IMR-90 (cell line): ENCODE data around the gene ALK. TPM values are rescaled to one million over a fixed set of nuclear protein-coding genes. Genes with fewer than 3 reads are reported as not detected.

Experiments used
- ATAC-seq: fragments of 200-7000 bp; cut with Tn5 transposase; 2 replicates; pipeline ENCODE4 v1.9.1; 2020; ENCODE audit warnings: low read depth, mild to moderate bottlenecking, moderate library complexity
- BruUV-seq: library from RNA; stranded (reverse); fragments of 400-500 nt; replicated peaks from 2 replicates; lab custom pipeline; 2021; lab: Mats Ljungman, UMichigan
- CTCF ChIA-PET: fragments of 300-600 bp; formaldehyde crosslinking; extraction: SDS; loops from one replicate; lab custom pipeline; 2021; ENCODE audit warnings: antibody characterized with exemption; lab: Yijun Ruan, JAX
- POLR2A ChIA-PET: fragments of 300-600 bp; sonication (Branson Sonifier 250); formaldehyde crosslinking; loops from one replicate; lab custom pipeline; 2022; ENCODE audit warnings: antibody characterized with exemption; ENCODE audit not compliant: unreplicated experiment; lab: Charles Lee
- DNase-seq: peaks from one replicate; pipeline ENCODE4 v3.0.0; 2013
- H2AFZ ChIP-seq: replicated peaks from 2 replicates; pipeline ENCODE3; 2013; ENCODE audit warnings: low read length, mild to moderate bottlenecking; ENCODE audit not compliant: poor library complexity
- H2AK5ac ChIP-seq: 2 replicates; pipeline ENCODE4 v1.6.1; 2013; ENCODE audit warnings: low read depth, low read length, inconsistent platforms
- H2AK9ac ChIP-seq: replicated peaks from 2 replicates; pipeline ENCODE3; 2013; ENCODE audit warnings: mild to moderate bottlenecking, low read depth, low read length, moderate library complexity; ENCODE audit not compliant: poor library complexity
- H2BK120ac ChIP-seq: 2 replicates; pipeline ENCODE4 v1.6.1; 2013; ENCODE audit warnings: low read depth, low read length, inconsistent platforms
- H2BK15ac ChIP-seq: 3 replicates; pipeline ENCODE4 v1.6.1; 2013; ENCODE audit warnings: low read depth, low read length, inconsistent platforms
- H2BK20ac ChIP-seq: 2 replicates; pipeline ENCODE4 v1.6.1; 2013; ENCODE audit warnings: low read depth, mild to moderate bottlenecking, inconsistent platforms, low read length, moderate library complexity
- H2BK5ac ChIP-seq: 2 replicates; pipeline ENCODE4 v1.6.1; 2013; ENCODE audit warnings: mild to moderate bottlenecking, low read depth, low read length, inconsistent platforms; ENCODE audit not compliant: poor library complexity, severe bottlenecking
- H3K14ac ChIP-seq: replicated peaks from 2 replicates; pipeline ENCODE4 v1.6.1; 2013; ENCODE audit warnings: low read depth, low read length, inconsistent platforms
- H3K18ac ChIP-seq: 2 replicates; pipeline ENCODE4 v1.6.1; 2013; ENCODE audit warnings: low read depth, low read length, control low read depth
- H3K23ac ChIP-seq: 2 replicates; pipeline ENCODE4 v1.6.1; 2013; ENCODE audit warnings: low read depth, low read length, inconsistent platforms
- H3K27ac ChIP-seq: 2 replicates; pipeline ENCODE4 v1.5.1; 2013; ENCODE audit warnings: mild to moderate bottlenecking, control low read depth, low read length; ENCODE audit not compliant: insufficient read depth
- H3K27me3 ChIP-seq: 2 replicates; pipeline ENCODE4 v1.6.1; 2013; ENCODE audit warnings: low read length; ENCODE audit not compliant: control insufficient read depth, insufficient read depth
- H3K36me3 ChIP-seq: 2 replicates; pipeline ENCODE4 v1.6.1; 2013; ENCODE audit warnings: low read length, mixed read lengths; ENCODE audit not compliant: control insufficient read depth, insufficient read depth
- H3K4ac ChIP-seq: 2 replicates; pipeline ENCODE4 v1.6.1; 2013; ENCODE audit warnings: low read depth, low read length, inconsistent platforms
- H3K4me1 ChIP-seq: 2 replicates; pipeline ENCODE4 v1.6.1; 2013; ENCODE audit warnings: low read length, mixed read lengths; ENCODE audit not compliant: control insufficient read depth, insufficient read depth
- H3K4me2 ChIP-seq: 2 replicates; pipeline ENCODE4 v1.6.1; 2013; ENCODE audit warnings: low read depth, mild to moderate bottlenecking, control low read depth, low read length, moderate library complexity
- H3K4me3 ChIP-seq: 2 replicates; pipeline ENCODE4 v1.5.1; 2013; ENCODE audit warnings: low read depth, mild to moderate bottlenecking, control low read depth, low read length, moderate library complexity; ENCODE audit not compliant: insufficient read depth
- H3K56ac ChIP-seq: 2 replicates; pipeline ENCODE4 v1.6.1; 2013; ENCODE audit warnings: low read length, inconsistent platforms; ENCODE audit not compliant: insufficient read depth; ENCODE audit errors: extremely low read depth
- H3K79me1 ChIP-seq, 2 experiments: 2 replicates each; pipeline ENCODE4 v1.6.1; 2013; ENCODE audit warnings: low read length in 2 of 2, inconsistent platforms in 1 of 2, low read depth in 1 of 2
- H3K9ac ChIP-seq: 2 replicates; pipeline ENCODE4 v1.6.1; 2013; ENCODE audit warnings: low read depth, low read length, control low read depth
- H3K9me1 ChIP-seq: 2 replicates; pipeline ENCODE4 v1.6.1; 2013; ENCODE audit warnings: low read length, inconsistent platforms; ENCODE audit not compliant: insufficient read depth
- H3K9me3 ChIP-seq: 2 replicates; pipeline ENCODE4 v1.6.1; 2013; ENCODE audit warnings: low read length; ENCODE audit not compliant: control insufficient read depth, insufficient read depth
- H4K20me1 ChIP-seq: 2 replicates; pipeline ENCODE4 v1.6.1; 2013; ENCODE audit warnings: low read length, inconsistent platforms; ENCODE audit not compliant: insufficient read depth
- H4K5ac ChIP-seq: 2 replicates; pipeline ENCODE4 v1.6.1; 2013; ENCODE audit warnings: mild to moderate bottlenecking, low read depth, low read length, control low read depth
- H4K8ac ChIP-seq, 2 experiments: 2 replicates each; pipeline ENCODE4 v1.6.1; 2013; ENCODE audit warnings: low read depth in 2 of 2, low read length in 2 of 2, control low read depth in 1 of 2, inconsistent platforms in 1 of 2
- H4K91ac ChIP-seq: 2 replicates; pipeline ENCODE4 v1.6.1; 2013; ENCODE audit warnings: low read depth, low read length, inconsistent platforms; ENCODE audit not compliant: insufficient read depth
- BHLHE40 ChIP-seq: fragments of 150-350 bp; IDR thresholded peaks from 2 replicates; pipeline ENCODE4 v1.6.1; 2016; ENCODE audit warnings: mild to moderate bottlenecking, low read depth, low read length
- CEBPB ChIP-seq: IDR thresholded peaks from 2 replicates; pipeline ENCODE4 v1.6.1; 2012; ENCODE audit warnings: low read depth, low read length, improper control_type of control experiment
- CHD1 ChIP-seq: IDR thresholded peaks from 2 replicates; pipeline ENCODE4 v1.6.1; 2012; ENCODE audit warnings: low read depth, low read length, improper control_type of control experiment
- FOS ChIP-seq: fragments of 150-350 bp; IDR thresholded peaks from 2 replicates; pipeline ENCODE4 v1.6.1; 2016; ENCODE audit warnings: low read depth, low read length
- MAFK ChIP-seq: IDR thresholded peaks from 2 replicates; pipeline ENCODE4 v1.6.1; 2012; ENCODE audit warnings: low read depth, low read length, improper control_type of control experiment
- MAZ ChIP-seq: IDR thresholded peaks from 2 replicates; pipeline ENCODE4 v1.6.1; 2012; ENCODE audit warnings: low read depth, mild to moderate bottlenecking, low read length, improper control_type of control experiment, moderate library complexity, borderline replicate concordance
- MXI1 ChIP-seq: IDR thresholded peaks from 2 replicates; pipeline ENCODE4 v1.6.1; 2012; ENCODE audit warnings: low read depth, mild to moderate bottlenecking, low read length, moderate library complexity, borderline replicate concordance
- NFE2L2 ChIP-seq: fragments of 150-350 bp; IDR thresholded peaks from 2 replicates; pipeline ENCODE4 v1.6.1; 2016; ENCODE audit warnings: low read depth, mild to moderate bottlenecking, low read length
- POLR2A ChIP-seq: IDR thresholded peaks from 2 replicates; pipeline ENCODE4 v1.6.1; 2012; ENCODE audit warnings: mild to moderate bottlenecking, low read depth, low read length
- RAD21 ChIP-seq: IDR thresholded peaks from 2 replicates; pipeline ENCODE4 v1.6.1; 2012; ENCODE audit warnings: low read length, improper control_type of control experiment
- RCOR1 ChIP-seq: IDR thresholded peaks from 2 replicates; pipeline ENCODE4 v1.6.1; 2012; ENCODE audit warnings: mild to moderate bottlenecking, low read length, improper control_type of control experiment; ENCODE audit not compliant: insufficient replicate concordance
- RFX5 ChIP-seq: IDR thresholded peaks from 2 replicates; pipeline ENCODE4 v1.8.0; 2012; ENCODE audit warnings: low read depth, mild to moderate bottlenecking, low read length, moderate library complexity
- SMC3 ChIP-seq: fragments of 150-350 bp; IDR thresholded peaks from 2 replicates; pipeline ENCODE4 v1.6.1; 2016; ENCODE audit warnings: low read depth, mild to moderate bottlenecking, antibody characterized with exemption, low read length, moderate library complexity
- WGBS, 2 experiments: methylation state at CpG; one replicate each; pipeline versions ENCODE4 v1.1.5 to v1.1.7; 2013; ENCODE audit warnings: missing lambda C conversion rate in 2 of 2; ENCODE audit not compliant: insufficient read length in 1 of 2; ENCODE audit errors: extremely low coverage in 2 of 2; 5-methylcytosine and 5-hydroxymethylcytosine counted together
- dilution Hi-C: fragments of 300-500 bp; cut with HindIII; formaldehyde crosslinking; loops from one replicate; pipeline ENCODE4 v1.14.3; 2018; ENCODE audit warnings: low sequenced_read_pairs; ENCODE audit not compliant: unreplicated experiment
- in situ Hi-C: fragments of 300-500 bp; cut with MboI; formaldehyde crosslinking; loops from 3 replicates; pipeline ENCODE4 v1.14.3; 2019; ENCODE audit warnings: low sequenced_read_pairs, inconsistent platforms, mixed read lengths
- intact Hi-C: fragments of 100-400 bp; cut with micrococcal nuclease; formaldehyde crosslinking; loops from 2 replicates; pipeline ENCODE4 v1.10.0; 2022
- polyA plus RNA-seq, 3 experiments: library from polyadenylated mRNA; depleted of rRNA; stranded (reverse); fragments of >200 nt; gene quantifications; 2 replicates each; pipeline ENCODE4 v1.2.3, GENCODE V29; 2012; ENCODE audit warnings: low replicate concordance in 1 of 3
- total RNA-seq: library from RNA; depleted of rRNA; stranded (reverse); fragments of >200 nt; gene quantifications from 2 replicates; pipeline ENCODE4 v1.2.3, GENCODE V29; 2012
- TF ChIP-seq, protein P1 (sequence below): conservative IDR thresholded peaks from 2 replicates; pipeline ENCODE4 v1.5.1; 2012; ENCODE audit warnings: mild to moderate bottlenecking, low read depth, low read length, improper control_type of control experiment
- TF ChIP-seq, protein P2 (sequence below): fragments of 150-350 bp; IDR thresholded peaks from 2 replicates; pipeline ENCODE4 v1.6.1; 2016; ENCODE audit warnings: low read depth, mild to moderate bottlenecking, low read length, moderate library complexity, borderline replicate concordance
- TF ChIP-seq, protein P3 (sequence below): fragments of 150-350 bp; IDR thresholded peaks from 2 replicates; pipeline ENCODE4 v1.6.1; 2017; ENCODE audit warnings: mild to moderate bottlenecking, antibody characterized with exemption, low read length, low read depth

The ALK gene
- total and polyA plus RNA-seq, 2 of the 4 experiments (the other 2 are of a cell fraction), result not detected

DNA sequence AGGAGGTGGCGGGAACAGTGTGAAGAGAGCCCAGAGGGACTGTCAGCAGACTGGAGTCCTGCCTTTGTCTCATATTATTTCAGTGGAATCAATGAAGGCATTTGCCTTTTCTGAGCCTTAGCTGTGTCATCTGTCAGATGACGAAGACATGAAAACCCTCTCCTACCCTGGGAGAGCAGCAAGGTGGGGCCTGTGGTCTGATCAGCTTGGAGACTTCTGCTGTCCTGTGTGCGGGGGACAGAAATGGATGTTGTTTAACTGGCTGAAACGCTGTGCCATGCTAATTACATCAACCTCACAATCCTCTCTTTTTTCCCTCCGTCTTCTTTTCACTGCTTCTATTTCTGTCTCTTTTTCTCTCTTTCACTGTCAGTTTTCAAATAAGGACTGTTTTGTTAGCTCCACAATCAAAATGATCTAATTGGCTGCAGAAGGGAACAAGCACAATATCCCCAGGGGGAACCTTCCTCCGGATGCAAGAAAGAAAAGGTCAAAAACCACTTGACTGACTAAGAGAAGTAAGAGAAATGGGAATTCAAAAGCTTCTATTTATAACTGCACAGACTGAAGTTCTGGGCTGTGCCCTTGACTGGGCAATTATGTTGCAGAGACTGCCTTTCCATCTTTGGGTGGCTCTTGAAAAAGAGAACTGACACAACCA is 466.1 kb downstream of the ALK start:
- Histone ChIP-seq H4K91ac (no peak overlapping the region), H2BK120ac (no peak overlapping the region), H3K79me1 (no peaks in the 10 kb centered on the region), H3K9ac (no peak overlapping the region), H3K27ac (no peak overlapping the region), H4K8ac (no peak overlapping the region), H2AK5ac (no peak overlapping the region), H3K9me1 (no peaks in the 10 kb centered on the region), H2AK9ac (no peak overlapping the region), H3K9me3 (no peaks in the 10 kb centered on the region), H3K4ac (no peak overlapping the region), H3K36me3 (no peaks in the 10 kb centered on the region), H3K56ac (no peak overlapping the region), H3K18ac (no peak overlapping the region), H3K27me3 (no peaks in the 10 kb centered on the region), H3K4me1 (peaks cover 2% of the 10 kb centered on the region; the same call in 1 of the 2 replicates), H3K4me2 (no peak overlapping the region), H3K4me3 (no peak overlapping the region), H2BK5ac (no peak overlapping the region), H3K14ac (no peak overlapping the region), H4K20me1 (no peaks in the 10 kb centered on the region), H3K23ac (no peak overlapping the region), H2AFZ (no peak overlapping the region), H4K5ac (no peak overlapping the region), H2BK15ac (no peak overlapping the region), H2BK20ac (no peak overlapping the region)
- DNase-seq, result no peak
- ChIA-PET POLR2A (interaction anchor here (1.0 kb wide), 1 partner anchor 16 kb away, joined by 4 read pairs; no protein-coding TSS in a partner anchor), CTCF (no interaction called here)
- no TSS peak for BruUV-seq
- intact Hi-C loops (no loop called here), dilution Hi-C loops (no loop called here), in situ Hi-C loops (no loop called here)
- WGBS, 2 experiments, result no CpG with 5 or more reads among the region's 6 CpGs
- TF ChIP-seq RFX5 (no peak), BHLHE40 (no peak), SMC3 (no peak), CEBPB (no peak), RCOR1 (no peak), FOS (no peak), CHD1 (no peak), MAFK (no peak), MAZ (no peak), RAD21 (no peak), POLR2A (no peak), MXI1 (no peak), NFE2L2 (no peak)
- TF ChIP-seq, protein P1, sequence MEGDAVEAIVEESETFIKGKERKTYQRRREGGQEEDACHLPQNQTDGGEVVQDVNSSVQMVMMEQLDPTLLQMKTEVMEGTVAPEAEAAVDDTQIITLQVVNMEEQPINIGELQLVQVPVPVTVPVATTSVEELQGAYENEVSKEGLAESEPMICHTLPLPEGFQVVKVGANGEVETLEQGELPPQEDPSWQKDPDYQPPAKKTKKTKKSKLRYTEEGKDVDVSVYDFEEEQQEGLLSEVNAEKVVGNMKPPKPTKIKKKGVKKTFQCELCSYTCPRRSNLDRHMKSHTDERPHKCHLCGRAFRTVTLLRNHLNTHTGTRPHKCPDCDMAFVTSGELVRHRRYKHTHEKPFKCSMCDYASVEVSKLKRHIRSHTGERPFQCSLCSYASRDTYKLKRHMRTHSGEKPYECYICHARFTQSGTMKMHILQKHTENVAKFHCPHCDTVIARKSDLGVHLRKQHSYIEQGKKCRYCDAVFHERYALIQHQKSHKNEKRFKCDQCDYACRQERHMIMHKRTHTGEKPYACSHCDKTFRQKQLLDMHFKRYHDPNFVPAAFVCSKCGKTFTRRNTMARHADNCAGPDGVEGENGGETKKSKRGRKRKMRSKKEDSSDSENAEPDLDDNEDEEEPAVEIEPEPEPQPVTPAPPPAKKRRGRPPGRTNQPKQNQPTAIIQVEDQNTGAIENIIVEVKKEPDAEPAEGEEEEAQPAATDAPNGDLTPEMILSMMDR, result no peak
- TF ChIP-seq, protein P2, sequence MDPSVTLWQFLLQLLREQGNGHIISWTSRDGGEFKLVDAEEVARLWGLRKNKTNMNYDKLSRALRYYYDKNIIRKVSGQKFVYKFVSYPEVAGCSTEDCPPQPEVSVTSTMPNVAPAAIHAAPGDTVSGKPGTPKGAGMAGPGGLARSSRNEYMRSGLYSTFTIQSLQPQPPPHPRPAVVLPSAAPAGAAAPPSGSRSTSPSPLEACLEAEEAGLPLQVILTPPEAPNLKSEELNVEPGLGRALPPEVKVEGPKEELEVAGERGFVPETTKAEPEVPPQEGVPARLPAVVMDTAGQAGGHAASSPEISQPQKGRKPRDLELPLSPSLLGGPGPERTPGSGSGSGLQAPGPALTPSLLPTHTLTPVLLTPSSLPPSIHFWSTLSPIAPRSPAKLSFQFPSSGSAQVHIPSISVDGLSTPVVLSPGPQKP, result no peak
- TF ChIP-seq, protein P3, sequence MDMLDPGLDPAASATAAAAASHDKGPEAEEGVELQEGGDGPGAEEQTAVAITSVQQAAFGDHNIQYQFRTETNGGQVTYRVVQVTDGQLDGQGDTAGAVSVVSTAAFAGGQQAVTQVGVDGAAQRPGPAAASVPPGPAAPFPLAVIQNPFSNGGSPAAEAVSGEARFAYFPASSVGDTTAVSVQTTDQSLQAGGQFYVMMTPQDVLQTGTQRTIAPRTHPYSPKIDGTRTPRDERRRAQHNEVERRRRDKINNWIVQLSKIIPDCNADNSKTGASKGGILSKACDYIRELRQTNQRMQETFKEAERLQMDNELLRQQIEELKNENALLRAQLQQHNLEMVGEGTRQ, result no peak
- ATAC-seq, result no peak
